Lower leg skin (tissue), 4 donors: ENCODE measurements around the gene BTNL9. TPM values are rescaled to one million over a fixed set of nuclear protein-coding genes. Genes with fewer than 3 reads are reported as not detected.
A peak's percentile ranks its signal among the peaks of the same experiment; 100 is the strongest.
"Not testable (repeated sequence)": the region's sequence is repeated elsewhere in the genome, so short reads cannot be mapped to it uniquely, and the experiment has no call there.

Experiments used
- DNase-seq, 2 donors: peaks; one replicate each; pipeline ENCODE4 v3.0.0-alpha.2; 2019; ENCODE audit warnings: low spot score in 2 of 2
- H3K4me3 ChIP-seq: fragments of 200-600 bp; sonication (generic); 2 replicates; pipeline ENCODE4 v1.5.1; 2017; ENCODE audit warnings: mild to moderate bottlenecking, low read depth; ENCODE audit not compliant: poor library complexity, severe bottlenecking
- POLR2A ChIP-seq, 2 donors: fragments of 450-650 bp; IDR thresholded peaks; one replicate each; pipeline ENCODE4 v1.6.1; 2016 to 2017; ENCODE audit warnings: antibody characterized with exemption in 2 of 2, mild to moderate bottlenecking in 1 of 2, moderate library complexity in 1 of 2
- WGBS, 2 donors: methylation state at CpG; one replicate each; pipeline ENCODE4 v1.1.5; 2018; 5-methylcytosine and 5-hydroxymethylcytosine counted together
- intact Hi-C: fragments of 100-400 bp; cut with DNase I; formaldehyde crosslinking; loops from one replicate; pipeline ENCODE4 v1.15.0; 2023; ENCODE audit warnings: low total_unique reads
- total RNA-seq, 4 donors: library from RNA; depleted of rRNA; stranded (reverse); fragments of >200 nt; gene quantifications; one replicate each; pipeline ENCODE4 v1.1.0, GENCODE V29; 2016
- TF ChIP-seq, protein P1 (sequence below), 3 donors: fragments of 450-650 bp; IDR thresholded peaks; one replicate each; pipeline ENCODE4 v1.5.1; 2016; ENCODE audit warnings: antibody characterized with exemption in 3 of 3, mild to moderate bottlenecking in 3 of 3, moderate library complexity in 2 of 3

The BTNL9 gene
- total RNA-seq, 4 donors from 2014 or later, result 11.7 to 26.6 (median 16.2) TPM

DNA sequence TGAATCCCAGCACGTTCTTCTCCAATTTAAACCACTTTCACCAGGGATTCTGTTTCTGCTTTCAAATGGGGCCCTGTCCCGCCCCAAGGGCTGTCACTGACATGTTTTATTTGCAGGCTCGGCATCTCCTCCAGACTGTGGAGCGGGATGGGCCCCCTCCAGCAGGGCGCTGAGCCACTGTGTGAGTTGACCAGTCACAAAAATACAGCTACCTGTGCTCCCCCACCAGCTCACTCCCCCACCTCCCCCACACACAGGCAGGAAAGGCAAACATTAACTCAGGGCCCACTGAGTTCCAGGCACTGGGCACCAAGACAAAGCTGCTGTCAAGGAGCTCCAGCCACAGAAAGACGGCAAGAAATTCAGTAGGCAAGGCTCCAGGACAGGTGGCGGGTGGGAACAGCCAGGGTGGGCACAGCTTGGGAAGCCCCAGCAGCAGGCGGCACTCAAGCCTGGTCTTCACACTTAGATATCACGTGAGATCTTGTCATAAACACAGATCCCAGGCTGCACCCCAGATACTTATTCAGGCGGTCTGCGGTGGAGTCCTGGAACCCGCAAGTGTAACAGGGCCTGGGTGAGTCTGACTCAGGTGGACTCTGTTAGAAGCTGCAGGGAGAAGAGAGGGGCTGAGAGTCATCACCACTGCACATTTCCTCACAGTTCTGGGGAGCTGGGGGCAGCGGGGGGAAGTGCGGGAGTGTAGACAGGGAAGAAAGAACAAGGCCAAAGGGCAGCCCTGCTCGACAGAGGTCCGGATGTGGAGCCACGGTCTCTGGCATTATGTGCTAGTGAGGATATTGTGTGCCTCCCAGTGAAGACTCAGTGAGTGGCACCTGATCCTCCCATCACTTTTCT lies 46.2 kb downstream of the BTNL9 start:
- TF ChIP-seq, protein P1, sequence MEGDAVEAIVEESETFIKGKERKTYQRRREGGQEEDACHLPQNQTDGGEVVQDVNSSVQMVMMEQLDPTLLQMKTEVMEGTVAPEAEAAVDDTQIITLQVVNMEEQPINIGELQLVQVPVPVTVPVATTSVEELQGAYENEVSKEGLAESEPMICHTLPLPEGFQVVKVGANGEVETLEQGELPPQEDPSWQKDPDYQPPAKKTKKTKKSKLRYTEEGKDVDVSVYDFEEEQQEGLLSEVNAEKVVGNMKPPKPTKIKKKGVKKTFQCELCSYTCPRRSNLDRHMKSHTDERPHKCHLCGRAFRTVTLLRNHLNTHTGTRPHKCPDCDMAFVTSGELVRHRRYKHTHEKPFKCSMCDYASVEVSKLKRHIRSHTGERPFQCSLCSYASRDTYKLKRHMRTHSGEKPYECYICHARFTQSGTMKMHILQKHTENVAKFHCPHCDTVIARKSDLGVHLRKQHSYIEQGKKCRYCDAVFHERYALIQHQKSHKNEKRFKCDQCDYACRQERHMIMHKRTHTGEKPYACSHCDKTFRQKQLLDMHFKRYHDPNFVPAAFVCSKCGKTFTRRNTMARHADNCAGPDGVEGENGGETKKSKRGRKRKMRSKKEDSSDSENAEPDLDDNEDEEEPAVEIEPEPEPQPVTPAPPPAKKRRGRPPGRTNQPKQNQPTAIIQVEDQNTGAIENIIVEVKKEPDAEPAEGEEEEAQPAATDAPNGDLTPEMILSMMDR (IDR thresholded peaks at IDR 0.05), result no peak
- TF ChIP-seq POLR2A (IDR thresholded peaks at IDR 0.05), result no peak
- DNase-seq, result no peak
- WGBS, 2 donors, result 63 to 76% methylated on average over 17 of the region's 17 CpGs
- no peak overlapping the region for H3K4me3 ChIP-seq
- intact Hi-C loops, result no loop called here

DNA sequence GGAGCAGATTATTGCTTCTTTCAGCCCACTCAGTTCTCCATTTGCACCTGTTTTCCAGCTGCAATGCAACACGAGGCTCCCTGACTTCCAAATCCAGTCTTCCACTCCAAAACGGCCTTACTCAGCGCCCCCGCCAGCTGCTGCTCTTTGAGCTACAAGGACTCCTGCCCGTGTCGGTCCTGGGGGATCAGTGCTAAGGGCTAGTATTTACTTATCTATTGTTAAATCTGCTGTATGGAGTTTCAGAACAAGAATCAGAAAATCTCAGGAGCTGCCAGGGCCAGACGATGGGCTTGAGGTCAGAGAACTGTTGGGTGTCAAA lies 46.8 kb downstream of the BTNL9 start:
- TF ChIP-seq, protein P1 (IDR thresholded peaks at IDR 0.05), result no peak
- no peak for TF ChIP-seq POLR2A (IDR thresholded peaks at IDR 0.05)
- DNase-seq, result peak in 1 of 2 donors; percentile 81
- 61 to 62% methylated on average over 7 of the region's 7 CpGs for WGBS, 2 donors
- H3K4me3 ChIP-seq, result no peak overlapping the region
- intact Hi-C loops, result no loop called here

DNA sequence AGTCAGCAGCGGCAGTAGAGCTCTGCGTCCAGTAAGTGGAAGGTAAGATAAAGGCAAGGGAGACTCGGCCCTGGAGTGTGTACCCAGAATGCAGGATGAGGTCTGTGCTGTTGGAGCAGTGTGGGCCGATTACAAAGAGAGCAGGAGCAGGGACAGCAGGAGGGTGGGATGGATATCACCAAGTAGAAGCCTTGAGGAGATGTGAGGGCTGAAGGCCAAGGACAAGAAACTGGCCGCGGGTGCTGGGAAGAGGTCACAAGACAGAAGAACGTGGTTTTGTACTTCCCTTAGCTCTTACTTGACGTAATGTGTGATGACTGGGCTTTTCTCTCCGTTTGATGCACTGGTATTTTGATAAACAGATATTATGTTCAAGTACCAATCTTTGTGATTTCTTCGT lies 47.2 kb downstream of the BTNL9 start:
- WGBS, 2 donors, result 79 to 81% methylated on average over 10 of the region's 10 CpGs
- intact Hi-C loops, result no loop called here
- H3K4me3 ChIP-seq, result no peak overlapping the region
- no peak for TF ChIP-seq POLR2A (IDR thresholded peaks at IDR 0.05)
- TF ChIP-seq, protein P1 (IDR thresholded peaks at IDR 0.05), result no peak
- DNase-seq, result no peak

DNA sequence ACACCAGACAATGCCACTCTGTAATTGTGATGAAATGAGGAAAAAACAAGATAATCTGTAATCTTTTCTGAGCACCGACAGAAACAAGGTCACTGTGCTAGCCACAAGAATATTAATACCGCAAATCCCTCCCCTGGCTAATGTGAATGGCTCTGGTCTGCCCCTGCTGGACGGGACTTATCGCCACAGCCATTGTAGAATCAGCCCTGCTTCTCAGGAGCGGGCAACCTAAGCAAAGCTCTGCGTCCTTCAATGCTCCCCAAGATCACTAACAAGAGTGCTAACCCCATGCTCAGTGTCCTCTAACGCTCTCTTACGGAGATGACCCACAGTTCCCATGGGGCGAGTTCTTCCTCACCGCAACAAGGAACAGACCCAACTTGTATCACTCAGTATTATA lies 48.2 kb downstream of the BTNL9 start:
- H3K4me3 ChIP-seq, result no peak overlapping the region
- intact Hi-C loops, result no loop called here
- DNase-seq, result no peak
- WGBS, 2 donors, result 65 to 68% methylated on average over 10 of the region's 10 CpGs
- no peak for TF ChIP-seq POLR2A (IDR thresholded peaks at IDR 0.05)
- TF ChIP-seq, protein P1 (IDR thresholded peaks at IDR 0.05), result no peak

DNA sequence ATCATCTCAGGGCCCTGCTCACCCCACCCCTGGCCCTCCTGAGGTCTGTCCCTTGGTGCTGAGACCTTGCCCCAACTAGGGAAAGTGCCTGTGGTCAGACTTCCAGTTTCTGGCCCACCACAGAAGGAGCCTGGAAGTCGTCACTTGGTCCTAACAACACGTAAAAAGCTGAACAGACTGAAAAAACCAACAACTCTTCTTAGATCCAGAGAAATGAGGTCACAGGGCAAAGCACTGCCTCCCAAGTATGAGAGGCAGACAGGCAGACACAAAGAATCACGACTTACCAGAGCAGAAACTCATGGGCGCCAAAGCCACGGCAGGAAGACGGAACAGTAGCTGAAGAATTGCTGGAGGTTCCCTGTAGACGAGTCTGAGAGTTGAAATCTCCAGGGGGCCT lies 52.4 kb downstream of the BTNL9 start:
- WGBS, 2 donors, result 70 to 71% methylated on average over 7 of the region's 7 CpGs
- TF ChIP-seq, protein P1 (IDR thresholded peaks at IDR 0.05), result no peak
- no peak for TF ChIP-seq POLR2A (IDR thresholded peaks at IDR 0.05)
- intact Hi-C loops, result no loop called here
- no peak overlapping the region for H3K4me3 ChIP-seq
- DNase-seq, result no peak

DNA sequence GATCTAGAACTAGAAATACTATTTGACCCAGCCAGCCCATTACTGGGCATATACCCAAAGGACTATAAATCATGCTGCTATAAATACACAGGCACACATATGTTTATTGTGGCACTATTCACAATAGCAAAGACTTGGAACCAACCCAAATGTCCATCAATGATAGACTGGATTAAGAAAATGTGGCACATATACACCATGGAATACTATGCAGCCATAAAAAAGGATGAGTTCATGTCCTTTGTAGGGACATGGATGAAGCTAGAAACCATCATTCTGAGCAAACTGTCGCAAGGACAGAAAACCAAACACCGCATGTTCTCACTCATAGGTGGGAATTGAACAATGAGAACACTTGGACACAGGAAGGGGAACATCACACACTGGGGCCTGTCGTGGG lies 55.1 kb downstream of the BTNL9 start:
- intact Hi-C loops, H3K4me3 ChIP-seq, DNase-seq: not testable (repeated sequence)
- WGBS, 2 donors, result 77 to 90% methylated on average over 3 of the region's 3 CpGs

DNA sequence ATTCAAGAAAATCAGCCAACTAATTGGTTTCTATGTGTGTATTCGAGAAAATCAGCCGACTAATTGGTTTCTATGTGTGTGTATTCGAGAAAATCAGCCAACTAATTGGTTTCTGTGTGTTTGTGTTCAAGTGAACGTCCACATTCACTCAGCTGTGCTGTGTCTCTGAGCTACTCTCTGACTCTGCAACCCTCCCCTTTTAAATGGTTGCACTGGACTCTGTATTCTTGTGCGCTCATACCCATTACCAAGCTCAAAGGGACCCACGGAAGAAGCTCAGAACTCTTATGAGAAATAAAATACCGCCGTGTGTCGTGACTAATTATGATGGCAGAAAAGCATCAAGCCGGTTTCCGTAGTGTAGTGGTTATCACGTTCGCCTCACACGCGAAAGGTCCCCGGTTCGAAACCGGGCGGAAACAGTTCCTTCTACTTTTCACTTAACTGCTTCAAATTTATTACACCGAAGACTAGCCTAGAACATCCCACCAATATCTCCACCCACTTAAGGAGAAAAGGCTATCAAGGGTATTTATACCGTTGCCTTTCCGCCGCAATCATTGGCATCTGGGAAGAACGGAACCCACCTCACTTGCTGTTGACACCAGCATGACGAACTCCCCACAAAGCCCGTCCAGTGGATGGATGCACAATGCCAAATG lies 56.8 kb downstream of the BTNL9 start:
- DNase-seq, H3K4me3 ChIP-seq, intact Hi-C loops: not testable (repeated sequence)
- WGBS, 2 donors, result no CpG with 5 or more reads among the region's 26 CpGs

DNA sequence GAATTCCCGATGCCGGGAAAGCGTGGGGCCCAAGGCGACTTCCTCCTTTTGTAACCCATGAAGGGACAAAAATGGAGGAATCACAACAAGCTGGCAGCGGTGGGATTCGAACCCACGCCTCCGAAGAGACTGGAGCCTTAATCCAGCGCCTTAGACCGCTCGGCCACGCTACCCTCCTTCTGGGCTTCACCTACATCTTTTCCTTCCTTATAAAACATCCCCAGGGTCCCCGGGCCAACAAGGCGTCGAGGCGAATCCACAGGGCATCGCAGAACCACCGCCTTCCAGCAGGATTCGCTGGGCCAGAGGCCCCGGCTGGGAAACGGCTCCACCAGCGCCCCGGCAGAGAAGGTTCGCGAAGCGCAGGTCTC lies 57.3 kb downstream of the BTNL9 start:
- H3K4me3 ChIP-seq, DNase-seq, intact Hi-C loops: not testable (repeated sequence)
- no CpG with 5 or more reads among the region's 26 CpGs for WGBS, 2 donors

DNA sequence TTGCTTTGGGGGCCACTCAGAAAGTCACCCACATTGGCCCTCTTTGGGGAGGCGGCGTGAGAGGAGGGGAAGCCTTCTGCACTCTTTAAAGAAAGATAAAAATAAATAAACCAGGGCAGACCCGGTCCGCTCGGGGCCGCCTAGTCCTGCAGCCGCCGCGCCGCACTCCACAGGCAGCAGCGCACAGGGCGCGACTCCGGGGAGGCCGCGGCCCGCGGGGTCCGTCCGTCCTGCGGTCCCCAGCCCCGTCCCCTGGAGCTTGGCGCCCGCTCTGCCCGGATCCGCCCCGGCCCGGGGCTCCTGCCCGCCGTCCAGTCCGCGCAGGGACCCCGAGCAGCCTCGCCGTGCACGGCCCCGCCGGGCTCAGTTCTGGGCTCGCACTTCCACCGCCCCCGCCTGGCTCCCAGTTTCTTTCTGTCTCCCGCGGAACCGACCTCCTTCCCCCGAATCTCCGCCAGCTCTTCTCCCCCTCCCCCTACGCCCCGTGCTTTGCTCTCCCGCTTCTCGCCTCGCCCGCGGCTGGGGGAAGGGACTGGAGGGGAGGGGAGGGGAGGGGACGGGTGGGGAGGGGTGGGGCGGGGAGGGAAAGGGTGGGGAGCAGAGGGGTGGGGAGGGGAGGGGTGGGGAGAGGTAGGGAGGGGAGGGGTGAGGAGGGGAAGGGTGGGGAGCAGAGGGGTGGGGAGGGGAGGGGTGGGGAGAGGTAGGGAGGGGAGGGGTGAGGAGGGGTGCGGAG lies 57.9 kb downstream of the BTNL9 start:
- WGBS, 2 donors, result no CpG with 5 or more reads among the region's 56 CpGs
- H3K4me3 ChIP-seq, intact Hi-C loops, DNase-seq: not testable (repeated sequence)
